Measurements from ENCODE around the gene TM4SF5. TPM values are rescaled to one million over a fixed set of nuclear protein-coding genes. Genes with fewer than 3 reads are reported as not detected.

Gene TM4SF5
- total RNA-seq, 1 donor, result not detected

DNA sequence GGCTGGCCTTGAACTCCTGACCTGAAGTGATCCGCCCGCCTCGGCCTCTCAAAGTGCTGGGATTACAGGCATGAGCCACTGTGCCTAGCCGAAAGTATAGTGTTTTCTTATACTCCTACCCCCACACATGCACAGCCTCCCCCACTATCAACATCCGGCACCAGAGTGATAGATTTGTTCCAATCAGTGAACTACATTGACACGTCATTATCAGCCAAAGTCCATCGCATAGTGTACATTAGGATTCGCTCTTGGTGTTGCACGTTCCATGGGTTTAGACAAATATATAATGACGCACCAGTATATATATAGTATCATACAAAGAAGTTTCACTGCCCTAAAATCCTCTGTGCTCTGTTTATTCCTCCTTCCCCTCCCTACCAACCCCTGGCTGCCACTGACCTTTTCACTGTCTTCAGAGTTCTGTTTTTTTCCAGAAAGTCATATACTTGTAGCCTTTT is 11.9 kb upstream of the TM4SF5 start:
- Histone ChIP-seq H3K27ac (ENCODE audit: low read depth, low read length) (no peak overlapping the region), H3K4me1 (ENCODE audit: insufficient read depth, low read length) (no peaks in the 10 kb centered on the region), H4K20me1 (ENCODE audit: insufficient read depth, low read length) (no peaks in the 10 kb centered on the region), H3K79me2 (ENCODE audit: insufficient read depth, low read length) (no peaks in the 10 kb centered on the region), H3K4me2 (ENCODE audit: insufficient read depth, low read length) (no peak overlapping the region), H3K9me3 (ENCODE audit: low read depth, low read length) (no peaks in the 10 kb centered on the region), H2AFZ (ENCODE audit: low read length) (no peak overlapping the region), H3K27me3 (ENCODE audit: insufficient read depth, low read length) (peaks cover 30% of the 10 kb centered on the region), H3K36me3 (ENCODE audit: insufficient read depth, low read length) (no peaks in the 10 kb centered on the region), H3K4me3 (ENCODE audit: insufficient read depth, low read length) (no peak overlapping the region)
- TF ChIP-seq, protein P1, sequence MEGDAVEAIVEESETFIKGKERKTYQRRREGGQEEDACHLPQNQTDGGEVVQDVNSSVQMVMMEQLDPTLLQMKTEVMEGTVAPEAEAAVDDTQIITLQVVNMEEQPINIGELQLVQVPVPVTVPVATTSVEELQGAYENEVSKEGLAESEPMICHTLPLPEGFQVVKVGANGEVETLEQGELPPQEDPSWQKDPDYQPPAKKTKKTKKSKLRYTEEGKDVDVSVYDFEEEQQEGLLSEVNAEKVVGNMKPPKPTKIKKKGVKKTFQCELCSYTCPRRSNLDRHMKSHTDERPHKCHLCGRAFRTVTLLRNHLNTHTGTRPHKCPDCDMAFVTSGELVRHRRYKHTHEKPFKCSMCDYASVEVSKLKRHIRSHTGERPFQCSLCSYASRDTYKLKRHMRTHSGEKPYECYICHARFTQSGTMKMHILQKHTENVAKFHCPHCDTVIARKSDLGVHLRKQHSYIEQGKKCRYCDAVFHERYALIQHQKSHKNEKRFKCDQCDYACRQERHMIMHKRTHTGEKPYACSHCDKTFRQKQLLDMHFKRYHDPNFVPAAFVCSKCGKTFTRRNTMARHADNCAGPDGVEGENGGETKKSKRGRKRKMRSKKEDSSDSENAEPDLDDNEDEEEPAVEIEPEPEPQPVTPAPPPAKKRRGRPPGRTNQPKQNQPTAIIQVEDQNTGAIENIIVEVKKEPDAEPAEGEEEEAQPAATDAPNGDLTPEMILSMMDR (IDR thresholded peaks at IDR 0.05; ENCODE audit: extremely low read depth, low read depth, low read length), result no peak
- DNase-seq (ENCODE audit: insufficient read length, low spot score, missing footprints), result no peak

DNA sequence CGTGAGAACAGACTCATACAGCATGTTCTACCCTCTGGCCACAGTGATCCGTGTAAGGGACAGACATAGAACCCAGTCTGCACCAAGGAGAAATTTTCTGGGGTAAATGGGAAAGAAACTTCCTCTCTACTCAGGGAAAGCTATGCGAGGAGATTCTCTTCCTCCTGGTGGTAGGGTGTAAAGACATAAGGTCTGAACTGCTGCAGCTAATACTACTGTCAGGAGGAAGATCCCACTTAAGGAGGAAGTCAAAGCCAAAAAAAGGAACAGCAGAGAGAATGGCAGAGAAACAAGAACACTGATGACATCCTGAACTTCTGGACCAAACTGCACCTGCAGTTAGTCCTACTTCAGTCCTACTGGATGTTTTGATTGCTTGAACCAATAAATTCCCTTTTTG is 7.1 kb upstream of the TM4SF5 start:
- TF ChIP-seq, protein P1 (IDR thresholded peaks at IDR 0.05; ENCODE audit: extremely low read depth, low read depth, low read length), result no peak
- no peaks in the 10 kb centered on the region for H3K27me3 ChIP-seq (ENCODE audit: insufficient read depth, low read length)
- H3K36me3 ChIP-seq (ENCODE audit: insufficient read depth, low read length), result no peaks in the 10 kb centered on the region
- no peaks in the 10 kb centered on the region for H3K79me2 ChIP-seq (ENCODE audit: insufficient read depth, low read length)
- H4K20me1 ChIP-seq (ENCODE audit: insufficient read depth, low read length), result no peaks in the 10 kb centered on the region
- H3K4me2 ChIP-seq (ENCODE audit: insufficient read depth, low read length), result no peak overlapping the region
- H3K4me1 ChIP-seq (ENCODE audit: insufficient read depth, low read length), result peaks cover 5% of the 10 kb centered on the region
- H2AFZ ChIP-seq (ENCODE audit: low read length), result no peak overlapping the region
- H3K9me3 ChIP-seq (ENCODE audit: low read depth, low read length), result no peaks in the 10 kb centered on the region
- no peak overlapping the region for H3K4me3 ChIP-seq (ENCODE audit: insufficient read depth, low read length)
- H3K27ac ChIP-seq (ENCODE audit: low read depth, low read length), result no peak overlapping the region
- DNase-seq (ENCODE audit: insufficient read length, low spot score, missing footprints), result no peak

DNA sequence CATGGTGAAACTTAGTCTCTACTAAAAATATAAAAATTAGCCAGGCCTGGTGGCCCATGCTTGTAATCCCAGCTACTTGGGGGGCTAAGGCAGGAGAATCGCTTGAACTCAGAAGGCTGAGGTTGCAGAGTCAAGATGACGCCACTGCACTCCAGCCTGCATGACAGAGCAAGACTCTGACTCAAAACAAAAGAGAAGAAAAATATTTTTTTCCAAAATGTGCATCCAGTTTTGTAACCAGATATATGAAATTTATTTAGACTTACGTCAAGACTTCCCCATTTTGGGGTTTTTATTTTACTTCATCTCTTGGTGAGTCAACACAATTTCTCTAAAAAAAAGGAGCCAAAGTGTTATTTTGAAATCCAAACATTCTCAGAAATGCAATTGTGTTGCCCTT is 5.5 kb upstream of the TM4SF5 start:
- no peaks in the 10 kb centered on the region for H3K79me2 ChIP-seq (ENCODE audit: insufficient read depth, low read length)
- peak overlapping the region; percentile 0 for H3K4me2 ChIP-seq (ENCODE audit: insufficient read depth, low read length)
- H3K27me3 ChIP-seq (ENCODE audit: insufficient read depth, low read length), result no peaks in the 10 kb centered on the region
- no peak overlapping the region for H2AFZ ChIP-seq (ENCODE audit: low read length)
- peak overlapping the region; percentile 39 for H3K27ac ChIP-seq (ENCODE audit: low read depth, low read length)
- H3K4me3 ChIP-seq (ENCODE audit: insufficient read depth, low read length), result no peak overlapping the region
- DNase-seq (ENCODE audit: insufficient read length, low spot score, missing footprints), result peak; percentile 69
- no peaks in the 10 kb centered on the region for H3K36me3 ChIP-seq (ENCODE audit: insufficient read depth, low read length)
- H4K20me1 ChIP-seq (ENCODE audit: insufficient read depth, low read length), result no peaks in the 10 kb centered on the region
- no peaks in the 10 kb centered on the region for H3K9me3 ChIP-seq (ENCODE audit: low read depth, low read length)
- peaks cover 5% of the 10 kb centered on the region for H3K4me1 ChIP-seq (ENCODE audit: insufficient read depth, low read length)
- TF ChIP-seq, protein P1 (IDR thresholded peaks at IDR 0.05; ENCODE audit: extremely low read depth, low read depth, low read length), result no peak

DNA sequence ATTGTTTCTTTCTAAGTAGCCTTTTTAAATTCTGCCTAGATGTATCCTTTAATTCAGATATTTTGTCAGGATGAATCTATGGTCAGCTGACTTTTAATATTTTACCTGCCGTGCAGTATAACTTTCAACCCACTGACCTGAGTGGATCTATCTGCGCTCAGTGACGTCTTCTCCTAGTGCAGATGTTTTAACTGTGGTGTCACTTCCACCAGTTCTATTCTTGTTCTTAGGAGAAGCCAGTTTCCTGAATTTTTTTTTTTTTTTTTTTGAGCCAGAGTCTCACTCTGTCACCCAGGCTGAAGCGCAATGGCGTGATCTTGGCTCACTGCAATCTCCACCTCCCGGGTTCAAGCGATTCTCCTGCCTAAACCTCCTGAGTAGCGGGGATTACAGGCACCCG is 5.0 kb upstream of the TM4SF5 start:
- no peak overlapping the region for H3K4me3 ChIP-seq (ENCODE audit: insufficient read depth, low read length)
- H3K4me2 ChIP-seq (ENCODE audit: insufficient read depth, low read length), result peak overlapping the region; percentile 0
- TF ChIP-seq, protein P1 (IDR thresholded peaks at IDR 0.05; ENCODE audit: extremely low read depth, low read depth, low read length), result no peak
- H3K4me1 ChIP-seq (ENCODE audit: insufficient read depth, low read length), result peaks cover 5% of the 10 kb centered on the region
- H3K36me3 ChIP-seq (ENCODE audit: insufficient read depth, low read length), result no peaks in the 10 kb centered on the region
- H3K27ac ChIP-seq (ENCODE audit: low read depth, low read length), result peak overlapping the region; percentile 34
- H3K79me2 ChIP-seq (ENCODE audit: insufficient read depth, low read length), result no peaks in the 10 kb centered on the region
- no peak for DNase-seq (ENCODE audit: insufficient read length, low spot score, missing footprints)
- H3K9me3 ChIP-seq (ENCODE audit: low read depth, low read length), result no peaks in the 10 kb centered on the region
- no peaks in the 10 kb centered on the region for H4K20me1 ChIP-seq (ENCODE audit: insufficient read depth, low read length)
- no peaks in the 10 kb centered on the region for H3K27me3 ChIP-seq (ENCODE audit: insufficient read depth, low read length)
- no peak overlapping the region for H2AFZ ChIP-seq (ENCODE audit: low read length)

Measured in osteoblast (primary cell).